Cerebellar nuclear complex (tissue), 1 donor: ENCODE results near the gene RIPK4.
"Not testable (repeated sequence)": the region's sequence is repeated elsewhere in the genome, so short reads cannot be mapped to it uniquely, and the experiment has no call there.

Experiments used
- DNase-seq, 2 experiments: peaks; one replicate each; lab custom pipeline; 2025; lab: John Stamatoyannopoulos, UW

RIPK4 gene

GRCh38 chr21:41714299-41714865 lies 52.5 kb downstream of the RIPK4 start:
- DNase-seq, result not testable (repeated sequence)

- no peak for DNase-seq
Measured at GRCh38 chr21:41713495-41714281, 53.2 kb downstream of the RIPK4 start.

- no peak for DNase-seq
Measured at GRCh38 chr21:41712730-41713129, 54.1 kb downstream of the RIPK4 start.

GRCh38 chr21:41712201-41712600 lies 54.7 kb downstream of the RIPK4 start:
- no peak for DNase-seq

- no peak for DNase-seq
Measured at GRCh38 chr21:41711416-41712007, 55.3 kb downstream of the RIPK4 start.

GRCh38 chr21:41710823-41711160 lies 56.1 kb downstream of the RIPK4 start:
- DNase-seq, result no peak

GRCh38 chr21:41709965-41710822 lies 56.7 kb downstream of the RIPK4 start:
- no peak for DNase-seq

GRCh38 chr21:41709166-41709565 lies 57.7 kb downstream of the RIPK4 start:
- DNase-seq, result no peak

- DNase-seq, result no peak
Measured at GRCh38 chr21:41707960-41708330, 58.9 kb downstream of the RIPK4 start.

GRCh38 chr21:41707231-41707959 lies 59.5 kb downstream of the RIPK4 start:
- DNase-seq, result no peak

- no peak for DNase-seq
Measured at GRCh38 chr21:41706678-41707077, 60.2 kb downstream of the RIPK4 start.

GRCh38 chr21:41706263-41706639 lies 60.6 kb downstream of the RIPK4 start:
- no peak for DNase-seq

GRCh38 chr21:41705546-41706262 lies 61.1 kb downstream of the RIPK4 start:
- no peak for DNase-seq

- no peak for DNase-seq
Measured at GRCh38 chr21:41703857-41704501, 62.9 kb downstream of the RIPK4 start.

GRCh38 chr21:41701749-41702148 lies 65.1 kb downstream of the RIPK4 start:
- no peak for DNase-seq

GRCh38 chr21:41699311-41699710 lies 67.5 kb downstream of the RIPK4 start:
- no peak for DNase-seq

- DNase-seq, result no peak
Measured at GRCh38 chr21:41698071-41698470, 68.8 kb downstream of the RIPK4 start.

GRCh38 chr21:41695513-41695912 lies 71.3 kb downstream of the RIPK4 start:
- no peak for DNase-seq

- DNase-seq, result not testable (repeated sequence)
Measured at GRCh38 chr21:41694042-41694441, 72.8 kb downstream of the RIPK4 start.

- no peak for DNase-seq
Measured at GRCh38 chr21:41692185-41692565, 74.7 kb downstream of the RIPK4 start.
